MM.1S (cell line): ENCODE measurements around the gene HS1BP3.

Source experiments
- DNase-seq: peaks from one replicate; pipeline ENCODE4 v3.0.0-alpha.2; 2015
- H2AFZ ChIP-seq: fragments of 300-600 bp; sonication (generic); 2 replicates; pipeline ENCODE4 v1.6.0; 2016; ENCODE audit warnings: antibody characterized with exemption, low read length
- H3F3A ChIP-seq: fragments of 300-600 bp; sonication (generic); 2 replicates; pipeline ENCODE4 v1.6.1; 2016; ENCODE audit warnings: mild to moderate bottlenecking, antibody characterized with exemption, low read length, moderate library complexity, mixed read lengths; ENCODE audit not compliant: insufficient read depth
- H3K27ac ChIP-seq: fragments of 300-600 bp; sonication (generic); 2 replicates; pipeline ENCODE4 v1.5.1; 2016; ENCODE audit warnings: mild to moderate bottlenecking, low read length
- H3K27me3 ChIP-seq: fragments of 300-600 bp; sonication (generic); replicated peaks from 2 replicates; pipeline ENCODE4 v1.6.0; 2016; ENCODE audit warnings: low read length; ENCODE audit not compliant: insufficient read depth
- H3K36me3 ChIP-seq: fragments of 300-600 bp; sonication (generic); replicated peaks from 2 replicates; pipeline ENCODE4 v1.6.1; 2016; ENCODE audit warnings: mild to moderate bottlenecking, low read length, mixed read lengths; ENCODE audit not compliant: insufficient read depth
- H3K4me1 ChIP-seq: fragments of 300-600 bp; sonication (generic); 2 replicates; pipeline ENCODE4 v1.6.1; 2016; ENCODE audit warnings: low read length, mixed read lengths
- H3K4me2 ChIP-seq: fragments of 300-600 bp; sonication (generic); 2 replicates; pipeline ENCODE4 v1.6.0; 2016; ENCODE audit warnings: low read depth, low read length
- H3K4me3 ChIP-seq: fragments of 300-600 bp; sonication (generic); 2 replicates; pipeline ENCODE4 v1.5.1; 2016; ENCODE audit warnings: low read length, mixed read lengths
- H3K79me2 ChIP-seq: fragments of 300-600 bp; sonication (generic); 2 replicates; pipeline ENCODE4 v1.6.1; 2016; ENCODE audit warnings: mixed run types, low read length, mixed read lengths
- H3K9ac ChIP-seq: fragments of 300-600 bp; sonication (generic); 2 replicates; pipeline ENCODE4 v1.6.1; 2016; ENCODE audit warnings: low read length, mixed read lengths
- H3K9me2 ChIP-seq: fragments of 300-600 bp; sonication (generic); replicated peaks from 2 replicates; pipeline ENCODE4 v1.6.1; 2016; ENCODE audit warnings: mild to moderate bottlenecking, low read length, mixed read lengths; ENCODE audit not compliant: insufficient read depth
- H3K9me3 ChIP-seq: fragments of 300-600 bp; sonication (generic); replicated peaks from 2 replicates; pipeline ENCODE4 v1.6.1; 2016; ENCODE audit warnings: mild to moderate bottlenecking, low read length, mixed read lengths; ENCODE audit not compliant: insufficient read depth
- H4K20me1 ChIP-seq: fragments of 300-600 bp; sonication (generic); 2 replicates; pipeline ENCODE4 v1.6.1; 2016; ENCODE audit warnings: mild to moderate bottlenecking, low read length, moderate library complexity, mixed read lengths; ENCODE audit not compliant: insufficient read depth
- CTCF ChIP-seq: fragments of 300-600 bp; sonication (generic); IDR thresholded peaks from 2 replicates; pipeline ENCODE4 v1.5.1; 2016; ENCODE audit warnings: antibody characterized with exemption, low read length, mixed read lengths
- EZH2 ChIP-seq: fragments of 300-600 bp; sonication (generic); optimal IDR thresholded peaks from 2 replicates; pipeline ENCODE3; 2017; ENCODE audit warnings: low read depth, mild to moderate bottlenecking, antibody characterized with exemption, low read length, mixed read lengths
- EZH2phosphoT487 ChIP-seq: fragments of 300-600 bp; sonication (generic); IDR thresholded peaks from 2 replicates; pipeline ENCODE4 v1.6.1; 2018; ENCODE audit warnings: antibody characterized with exemption, low read length

Gene HS1BP3

GRCh38 chr2:20607446-20607845, 43.5 kb downstream of the HS1BP3 start:
- Histone ChIP-seq H3K27ac (no peak overlapping the region), H3K27me3 (no peaks in the 10 kb centered on the region), H3K79me2 (no peaks in the 10 kb centered on the region), H3K4me1 (no peaks in the 10 kb centered on the region), H2AFZ (no peak overlapping the region), H3K36me3 (no peaks in the 10 kb centered on the region), H3K4me3 (no peak overlapping the region), H3K9me2 (no peaks in the 10 kb centered on the region), H4K20me1 (no peaks in the 10 kb centered on the region), H3K4me2 (no peak overlapping the region), H3K9ac (no peak overlapping the region), H3F3A (no peaks in the 10 kb centered on the region), H3K9me3 (no peaks in the 10 kb centered on the region)
- no peak for DNase-seq
- TF ChIP-seq EZH2phosphoT487 = no peak
- TF ChIP-seq EZH2 = no peak
- no peak for TF ChIP-seq CTCF

- Histone ChIP-seq H2AFZ (no peak overlapping the region), H3K9ac (no peak overlapping the region), H3K9me3 (no peaks in the 10 kb centered on the region), H3K79me2 (no peaks in the 10 kb centered on the region), H3K4me3 (no peak overlapping the region), H4K20me1 (no peaks in the 10 kb centered on the region), H3K4me1 (no peaks in the 10 kb centered on the region), H3K36me3 (no peaks in the 10 kb centered on the region), H3K27ac (no peak overlapping the region), H3F3A (no peaks in the 10 kb centered on the region), H3K4me2 (no peak overlapping the region), H3K9me2 (no peaks in the 10 kb centered on the region), H3K27me3 (no peaks in the 10 kb centered on the region)
- DNase-seq = no peak
- TF ChIP-seq CTCF (no peak), EZH2 (no peak)
Measured at GRCh38 chr2:20606198-20606597, 44.7 kb downstream of the HS1BP3 start.

- Histone ChIP-seq H3K4me3 (no peak overlapping the region), H3K27ac (no peak overlapping the region), H4K20me1 (no peaks in the 10 kb centered on the region), H3F3A (no peaks in the 10 kb centered on the region), H3K27me3 (no peaks in the 10 kb centered on the region), H3K79me2 (no peaks in the 10 kb centered on the region), H3K9me3 (no peaks in the 10 kb centered on the region), H3K4me2 (no peak overlapping the region), H2AFZ (no peak overlapping the region), H3K36me3 (no peaks in the 10 kb centered on the region), H3K9me2 (no peaks in the 10 kb centered on the region), H3K4me1 (no peaks in the 10 kb centered on the region), H3K9ac (no peak overlapping the region)
- TF ChIP-seq EZH2 (no peak), CTCF (no peak), EZH2phosphoT487 (no peak)
- DNase-seq = no peak
Measured at GRCh38 chr2:20604951-20605381, 45.9 kb downstream of the HS1BP3 start.
